ENCODE data around the gene PCNP.
A peak's percentile ranks its signal among the peaks of the same experiment; 100 is the strongest.

PCNP gene

DNA sequence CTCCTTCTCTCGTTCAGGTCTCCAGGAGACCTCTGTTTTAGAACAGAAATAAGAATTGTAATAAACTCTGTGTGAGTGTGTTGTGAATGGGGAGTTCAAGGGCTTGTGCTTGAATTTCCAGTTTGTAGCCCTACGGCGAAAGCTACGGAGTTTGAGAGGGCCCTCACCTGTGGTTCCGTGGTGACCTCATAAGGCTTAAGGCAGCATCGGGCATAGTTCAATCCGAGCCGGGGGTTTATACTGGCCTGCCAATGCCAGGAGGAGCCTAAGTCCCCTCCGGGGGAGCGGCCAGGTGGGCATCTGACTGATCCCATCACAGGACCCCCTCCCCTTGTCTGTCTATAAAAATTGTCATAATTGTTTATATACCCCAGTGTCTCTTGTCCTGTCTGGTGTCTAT is 59.2 kb downstream of the PCNP start:
- DNase-seq (ENCODE audit: low read depth), result no peak
- H3K4me3 ChIP-seq (ENCODE audit: low read depth, low read length), result no peak overlapping the region
- no peak for TF ChIP-seq CTCF (IDR thresholded peaks at IDR 0.05; ENCODE audit: insufficient read depth, low read depth, low read length, missing control alignments)

DNA sequence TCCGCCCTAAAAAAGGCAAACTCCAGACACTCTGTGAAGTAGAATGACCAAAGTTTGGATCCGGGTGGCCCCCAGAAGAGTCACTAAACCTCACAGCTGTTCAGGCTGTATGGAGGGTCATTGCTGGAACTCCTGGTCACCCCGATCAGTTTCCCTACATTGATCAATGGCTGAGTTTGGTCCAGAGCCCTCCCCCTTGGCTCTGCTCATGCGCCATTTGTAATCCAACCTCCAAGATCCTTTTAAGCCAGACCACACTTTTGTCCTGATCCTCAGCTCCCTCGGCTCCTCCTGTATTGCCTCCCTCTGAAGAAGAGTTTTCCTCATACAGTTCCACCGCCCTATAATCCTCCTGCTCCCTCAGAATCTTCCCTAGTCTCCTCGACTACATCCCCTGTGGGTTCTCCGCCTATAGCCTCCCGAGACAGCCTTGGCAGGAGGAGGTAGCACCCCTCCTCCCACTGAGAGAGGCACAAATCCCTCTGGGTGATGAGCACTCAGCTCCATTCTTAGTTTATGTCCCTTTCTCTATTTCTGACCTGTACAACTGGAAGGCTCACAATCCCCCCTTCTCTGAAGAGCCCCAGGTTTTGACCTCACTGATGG is 60.7 kb downstream of the PCNP start:
- H3K4me3 ChIP-seq (ENCODE audit: low read depth, low read length), result no peak overlapping the region
- no peak for TF ChIP-seq CTCF (IDR thresholded peaks at IDR 0.05; ENCODE audit: insufficient read depth, low read depth, low read length, missing control alignments)
- DNase-seq (ENCODE audit: low read depth), result no peak

DNA sequence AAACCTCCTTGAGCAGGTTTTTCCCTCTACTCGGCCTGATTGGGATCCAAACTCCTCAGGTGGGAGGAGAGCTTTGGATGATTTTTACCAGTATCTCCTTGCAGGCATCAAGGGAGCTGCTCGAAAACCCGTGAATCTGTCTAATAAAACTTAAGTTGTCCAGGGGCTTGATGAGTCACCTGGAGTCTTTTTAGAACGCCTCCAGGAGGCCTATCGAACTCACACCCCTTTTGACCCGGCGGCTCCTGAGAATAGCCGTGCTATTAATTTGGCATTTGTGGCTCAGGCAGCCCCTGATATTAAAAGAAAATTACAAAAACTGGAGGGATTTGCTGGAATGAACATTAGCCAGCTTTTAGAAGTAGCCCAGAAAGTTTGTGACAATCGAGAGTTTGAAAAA is 61.4 kb downstream of the PCNP start:
- TF ChIP-seq CTCF (IDR thresholded peaks at IDR 0.05; ENCODE audit: insufficient read depth, low read depth, low read length, missing control alignments), result no peak
- H3K4me3 ChIP-seq (ENCODE audit: low read depth, low read length), result no peak overlapping the region
- DNase-seq (ENCODE audit: low read depth), result no peak

DNA sequence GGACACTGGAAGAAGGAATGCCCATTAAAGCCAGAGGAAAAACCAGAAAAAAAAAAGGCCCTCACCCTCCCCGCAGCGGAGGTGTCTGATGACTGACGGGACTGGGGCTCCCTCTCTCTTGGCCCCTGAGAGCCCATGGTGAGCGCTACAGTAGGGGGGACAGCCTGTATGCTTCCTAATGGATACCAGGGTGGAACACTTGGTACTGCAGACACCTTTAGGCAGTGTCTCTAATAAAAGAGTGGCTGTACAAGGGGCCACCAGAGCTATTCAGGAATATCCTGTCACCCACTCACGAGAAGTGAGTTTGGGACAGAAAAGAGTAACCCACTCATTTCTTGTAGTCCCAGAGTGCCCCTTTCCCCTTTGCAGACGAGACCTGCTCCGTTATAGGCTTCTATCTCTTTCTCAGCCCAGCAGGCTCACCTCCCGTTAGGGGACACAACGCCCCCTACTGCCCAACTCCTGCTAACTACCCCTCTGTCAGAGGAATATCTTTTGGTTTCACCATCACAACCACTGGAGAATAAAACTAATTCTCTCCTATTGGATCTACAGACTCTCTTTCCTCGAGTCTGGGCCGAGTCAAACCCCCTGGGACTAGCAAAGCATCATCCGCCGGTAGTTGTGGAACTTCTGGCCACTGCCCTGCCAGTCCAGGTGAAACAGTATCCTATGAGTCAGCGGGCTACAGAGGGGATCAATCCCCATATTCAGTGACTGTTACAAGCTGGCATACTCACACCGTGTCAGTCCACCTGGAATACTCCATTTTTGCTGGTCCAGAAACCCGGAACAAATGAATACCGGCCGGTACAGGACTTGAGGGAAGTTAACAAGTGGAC is 62.2 kb downstream of the PCNP start:
- DNase-seq (ENCODE audit: low read depth), result peak; percentile 64

DNA sequence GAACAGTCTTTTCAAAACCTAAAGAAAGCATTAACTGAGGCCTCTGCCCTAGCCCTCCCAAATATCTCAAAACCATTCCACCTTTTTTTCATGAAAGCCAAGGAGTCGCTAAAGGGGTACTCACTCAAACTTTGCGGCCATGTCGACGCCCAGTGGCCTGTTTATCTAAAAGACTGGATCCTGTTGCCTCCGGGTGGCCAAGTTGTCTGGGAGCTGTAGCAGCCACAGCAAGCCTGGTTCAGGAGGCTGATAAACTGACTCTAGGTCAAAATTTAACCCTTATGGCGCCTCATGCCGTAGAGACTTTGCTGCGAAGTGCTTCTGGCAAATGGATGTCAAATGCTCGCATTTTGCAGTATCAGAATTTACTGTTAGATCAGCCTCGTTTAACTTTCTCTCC is 63.5 kb downstream of the PCNP start:
- no peak for TF ChIP-seq CTCF (IDR thresholded peaks at IDR 0.05; ENCODE audit: insufficient read depth, low read depth, low read length, missing control alignments)
- H3K4me3 ChIP-seq (ENCODE audit: low read depth, low read length), result no peak overlapping the region
- DNase-seq (ENCODE audit: low read depth), result no peak

More for the DNA sequence above, 62.2 kb downstream of the PCNP start:
- TF ChIP-seq CTCF (IDR thresholded peaks at IDR 0.05; ENCODE audit: insufficient read depth, low read depth, low read length, missing control alignments), result peak; percentile 65
- no peak overlapping the region for H3K4me3 ChIP-seq (ENCODE audit: low read depth, low read length)

- H3K4me3 ChIP-seq (ENCODE audit: low read depth, low read length), result no peak overlapping the region
- TF ChIP-seq CTCF (IDR thresholded peaks at IDR 0.05; ENCODE audit: insufficient read depth, low read depth, low read length, missing control alignments), result no peak
- DNase-seq (ENCODE audit: low read depth), result peak; percentile 8
Measured at GRCh38 chr3:101638261-101638745, 64.3 kb downstream of the PCNP start.
